ENCODE results near the gene UNC79. TPM values are rescaled to one million over a fixed set of nuclear protein-coding genes. Genes with fewer than 3 reads are reported as not detected.

UNC79 gene
- polyA plus RNA-seq, 3 donors, result 0.01 to 0.02 TPM; not detected in 1

DNA sequence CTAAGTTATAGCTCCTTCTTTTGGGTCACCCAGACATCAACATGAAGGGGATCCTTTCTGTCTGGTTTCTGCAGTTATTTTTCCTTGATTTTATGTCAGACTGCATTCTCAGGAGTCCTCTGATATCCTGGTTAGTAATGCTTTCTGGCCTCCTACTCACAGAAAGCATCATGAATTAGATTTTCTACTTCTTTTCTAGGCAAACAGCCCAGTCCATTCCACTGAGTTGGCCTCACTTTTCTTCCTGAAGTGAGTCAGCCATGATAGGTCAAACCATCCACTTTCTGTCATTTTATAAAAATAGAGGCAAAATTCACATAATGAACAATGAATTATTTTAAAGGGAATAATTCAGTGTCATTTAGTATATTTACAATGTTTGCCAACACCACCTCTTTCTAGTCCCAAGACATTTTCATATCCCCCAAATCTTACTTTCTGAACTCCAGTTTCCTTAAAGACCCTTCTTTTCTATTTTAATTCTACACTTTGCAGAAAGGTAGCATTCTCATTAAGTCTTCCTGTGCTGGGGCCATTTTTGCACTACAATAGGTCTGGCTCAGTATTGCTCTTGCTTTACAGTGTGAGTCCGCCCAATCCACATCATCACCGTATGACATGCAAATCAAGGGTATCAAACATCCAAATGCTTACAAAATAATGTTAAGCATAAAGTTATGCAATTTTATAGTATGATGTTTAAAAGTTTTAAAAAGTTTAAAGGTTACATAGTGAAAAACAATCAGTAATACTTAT is 95.1 kb downstream of the UNC79 start:
- TF ChIP-seq, protein P1, sequence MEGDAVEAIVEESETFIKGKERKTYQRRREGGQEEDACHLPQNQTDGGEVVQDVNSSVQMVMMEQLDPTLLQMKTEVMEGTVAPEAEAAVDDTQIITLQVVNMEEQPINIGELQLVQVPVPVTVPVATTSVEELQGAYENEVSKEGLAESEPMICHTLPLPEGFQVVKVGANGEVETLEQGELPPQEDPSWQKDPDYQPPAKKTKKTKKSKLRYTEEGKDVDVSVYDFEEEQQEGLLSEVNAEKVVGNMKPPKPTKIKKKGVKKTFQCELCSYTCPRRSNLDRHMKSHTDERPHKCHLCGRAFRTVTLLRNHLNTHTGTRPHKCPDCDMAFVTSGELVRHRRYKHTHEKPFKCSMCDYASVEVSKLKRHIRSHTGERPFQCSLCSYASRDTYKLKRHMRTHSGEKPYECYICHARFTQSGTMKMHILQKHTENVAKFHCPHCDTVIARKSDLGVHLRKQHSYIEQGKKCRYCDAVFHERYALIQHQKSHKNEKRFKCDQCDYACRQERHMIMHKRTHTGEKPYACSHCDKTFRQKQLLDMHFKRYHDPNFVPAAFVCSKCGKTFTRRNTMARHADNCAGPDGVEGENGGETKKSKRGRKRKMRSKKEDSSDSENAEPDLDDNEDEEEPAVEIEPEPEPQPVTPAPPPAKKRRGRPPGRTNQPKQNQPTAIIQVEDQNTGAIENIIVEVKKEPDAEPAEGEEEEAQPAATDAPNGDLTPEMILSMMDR (IDR thresholded peaks at IDR 0.05), result no peak
- Histone ChIP-seq H3K9ac (ENCODE audit: insufficient read depth, low read length, poor library complexity, severe bottlenecking) (no peak overlapping the region), H2AFZ (ENCODE audit: insufficient read depth, low read depth, low read length, poor library complexity, severe bottlenecking) (no peak overlapping the region), H3K9me3 (replicated peaks in 1 of 2; ENCODE audit: control insufficient read depth in 1 of 2, insufficient read depth in 1 of 2, low read length in 2 of 2) (peaks cover 0 to 13% of the 10 kb centered on the region in 2 donors), H3K79me2 (ENCODE audit: insufficient read depth, low read length) (no peaks in the 10 kb centered on the region), H3K4me3 (replicated peaks in 1 of 3; ENCODE audit: low read depth in 2 of 3, low read length in 3 of 3) (no peak overlapping the region), H3K4me2 (replicated peaks; ENCODE audit: extremely low read depth, low read length, poor library complexity, severe bottlenecking) (no peak overlapping the region), H3K36me3 (replicated peaks in 1 of 2; ENCODE audit: control insufficient read depth in 1 of 2, insufficient read depth in 2 of 2, low read length in 2 of 2) (no peaks in the 10 kb centered on the region), H3K27me3 (ENCODE audit: control insufficient read depth in 2 of 2, insufficient read depth in 2 of 2, low read length in 2 of 2) (no peaks in the 10 kb centered on the region), H4K20me1 (ENCODE audit: insufficient read depth, low read length) (no peaks in the 10 kb centered on the region), H3K27ac (ENCODE audit: low read depth in 1 of 2, low read length in 2 of 2) (no peak overlapping the region), H3K4me1 (ENCODE audit: control insufficient read depth in 1 of 2, insufficient read depth in 2 of 2, low read length in 2 of 2) (peaks cover 11 to 18% of the 10 kb centered on the region in 2 donors)
- WGBS (ENCODE audit: insufficient coverage), result no CpG with 5 or more reads among the region's 2 CpGs
- no peak overlapping the region for H3K4me3 Mint-ChIP-seq
- no peak for DNase-seq
- peak overlapping the region in 1 of 7 donors; percentile 80 for H3K27ac Mint-ChIP-seq
- intact Hi-C loops (cut with micrococcal nuclease), result loop anchor here in 1 of 2 donors (10.0 kb wide), 1 partner anchor 191 kb away; the partner anchor contains the start of gene BTBD7
- no peaks in the 10 kb centered on the region for H3K36me3 Mint-ChIP-seq
- H3K27me3 Mint-ChIP-seq (ENCODE audit: low read depth in 3 of 3), result peaks cover 3 to 4% (median 4%) of the 10 kb centered on the region in 3 donors
- H3K9me3 Mint-ChIP-seq, result peaks cover 6 to 15% (median 11%) of the 10 kb centered on the region in 7 donors
- H3K4me1 Mint-ChIP-seq, result peaks cover 16% of the 10 kb centered on the region

DNA sequence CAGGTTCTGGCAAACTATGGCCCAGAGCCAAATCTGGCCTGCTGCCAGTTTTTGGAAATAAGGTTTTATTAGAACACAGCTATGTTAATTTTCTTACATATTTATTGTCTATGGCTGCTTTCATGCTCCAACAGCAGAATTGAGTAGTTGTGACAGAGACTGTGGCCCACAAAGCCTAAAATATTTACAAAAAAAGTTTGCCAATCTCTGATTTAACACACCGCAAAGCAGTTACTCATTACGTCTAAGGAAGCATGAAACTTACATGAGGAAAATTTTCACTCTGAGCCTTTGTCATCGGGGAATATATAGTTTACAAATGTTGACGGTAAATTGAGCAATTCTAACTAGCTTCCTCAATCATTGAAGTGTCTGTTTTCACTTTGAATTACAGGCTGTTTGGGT is 96.5 kb downstream of the UNC79 start:
- H3K36me3 Mint-ChIP-seq, result no peaks in the 10 kb centered on the region
- WGBS (ENCODE audit: insufficient coverage), result no CpG with 5 or more reads among the region's 4 CpGs
- H3K27ac ChIP-seq (ENCODE audit: low read depth in 1 of 2, low read length in 2 of 2), result peak overlapping the region; percentile 54 to 82

More for the DNA sequence above, 96.5 kb downstream of the UNC79 start:
- H3K4me1 Mint-ChIP-seq, result peaks cover 21% of the 10 kb centered on the region
- Histone ChIP-seq H3K4me1 (ENCODE audit: control insufficient read depth in 1 of 2, insufficient read depth in 2 of 2, low read length in 2 of 2) (peaks cover 14 to 24% of the 10 kb centered on the region in 2 donors), H3K36me3 (replicated peaks in 1 of 2; ENCODE audit: control insufficient read depth in 1 of 2, insufficient read depth in 2 of 2, low read length in 2 of 2) (no peaks in the 10 kb centered on the region), H4K20me1 (ENCODE audit: insufficient read depth, low read length) (no peaks in the 10 kb centered on the region), H2AFZ (ENCODE audit: insufficient read depth, low read depth, low read length, poor library complexity, severe bottlenecking) (no peak overlapping the region), H3K9me3 (replicated peaks in 1 of 2; ENCODE audit: control insufficient read depth in 1 of 2, insufficient read depth in 1 of 2, low read length in 2 of 2) (peaks cover 0 to under 1% of the 10 kb centered on the region in 2 donors), H3K4me3 (replicated peaks in 1 of 3; ENCODE audit: low read depth in 2 of 3, low read length in 3 of 3) (no peak overlapping the region), H3K79me2 (ENCODE audit: insufficient read depth, low read length) (no peaks in the 10 kb centered on the region), H3K27me3 (ENCODE audit: control insufficient read depth in 2 of 2, insufficient read depth in 2 of 2, low read length in 2 of 2) (no peaks in the 10 kb centered on the region), H3K4me2 (replicated peaks; ENCODE audit: extremely low read depth, low read length, poor library complexity, severe bottlenecking) (peak overlapping the region; percentile 40), H3K9ac (ENCODE audit: insufficient read depth, low read length, poor library complexity, severe bottlenecking) (no peak overlapping the region)
- DNase-seq, result peak; percentile 89 to 98 (median 96)
- intact Hi-C loops (cut with micrococcal nuclease), result loop anchor here in 1 of 2 donors (10.0 kb wide), 1 partner anchor 192 kb away; the partner anchor contains the start of gene BTBD7
- H3K4me3 Mint-ChIP-seq, result no peak overlapping the region
- H3K27ac Mint-ChIP-seq, result peak overlapping the region; percentile 60 to 88 (median 83)
- H3K9me3 Mint-ChIP-seq, result peaks cover 0 to 5% (median 2%) of the 10 kb centered on the region in 7 donors
- TF ChIP-seq, protein P1 (IDR thresholded peaks at IDR 0.05), result no peak
- H3K27me3 Mint-ChIP-seq (ENCODE audit: low read depth in 3 of 3), result peaks cover 0 to 4% (median 3%) of the 10 kb centered on the region in 3 donors

Data from CD14-positive monocyte (primary cell).